Measurements from ENCODE around the gene STK24. TPM values are rescaled to one million over a fixed set of nuclear protein-coding genes. Genes with fewer than 3 reads are reported as not detected.

Gene STK24
- polyA plus RNA-seq, 1 of the 3 experiments (the other 2 are of a cell fraction), result 30.5 TPM

- Histone ChIP-seq H2AFZ (ENCODE audit: low read depth) (no peak overlapping the region), H3K4me2 (no peak overlapping the region), H3K9ac (no peak overlapping the region), H3K36me3 (replicated peaks in 1 of 2; ENCODE audit: control insufficient read depth in 1 of 2, insufficient read depth in 2 of 2, low read length in 1 of 2) (peaks cover 22 to 59% of the 10 kb centered on the region in 2 experiments), H3F3A (replicated peaks; ENCODE audit: insufficient read depth) (peaks cover 19% of the 10 kb centered on the region), H3K4me3 (ENCODE audit: low read depth in 2 of 2, low read length in 1 of 2) (no peak overlapping the region), H3K9me2 (no peaks in the 10 kb centered on the region), H3K27me3 (ENCODE audit: insufficient read depth) (no peaks in the 10 kb centered on the region), H4K20me1 (ENCODE audit: insufficient read depth) (peaks cover 11% of the 10 kb centered on the region; the same call in 1 of the 2 replicates), H3K4me1 (ENCODE audit: control insufficient read depth in 1 of 2, insufficient read depth in 2 of 2, low read depth in 1 of 2, low read length in 1 of 2) (peaks cover 0 to 16% of the 10 kb centered on the region in 2 experiments; a peak in 2 of 4 replicates), H3K79me2 (ENCODE audit: insufficient read depth) (no peaks in the 10 kb centered on the region), H3K27ac (ENCODE audit: low read depth in 2 of 2, low read length in 1 of 2) (no peak overlapping the region), H3K9me3 (no peaks in the 10 kb centered on the region)
- TF ChIP-seq NRF1 (IDR thresholded peaks at IDR 0.05; ENCODE audit: low read depth, low read length) (no peak), NFIC (IDR thresholded peaks at IDR 0.05; ENCODE audit: borderline replicate concordance) (no peak), GATA2 (CRISPR knock-in tag; IDR thresholded peaks at IDR 0.05) (no peak), TEAD4 (IDR thresholded peaks at IDR 0.05; ENCODE audit: borderline replicate concordance, insufficient read depth) (no peak), USF2 (IDR thresholded peaks at IDR 0.05; ENCODE audit: borderline replicate concordance, low read depth, low read length) (no peak)
- POLR2A ChIA-PET, result no interaction called here
- DNase-seq, result no peak
- CTCF ChIA-PET, result interaction anchor here (3.4 to 9.3 kb wide), 3 partner anchors 18 to 223 kb away, joined by 24 to 164 read pairs (median 27); no protein-coding TSS in a partner anchor
- 96% methylated on average over 16 of the region's 16 CpGs for WGBS (ENCODE audit: low lambda C conversion rate)
These were observed 127.6 kb downstream of the STK24 start for GRCh38 chr13:98449273-98449672.

GRCh38 chr13:98448642-98448928, 128.3 kb downstream of the STK24 start:
- ChIA-PET POLR2A (no interaction called here), CTCF (interaction anchor here (0.6 to 9.3 kb wide), 32 partner anchors 8 to 389 kb away, joined by 3 to 164 read pairs (median 4); no protein-coding TSS in a partner anchor)
- no peak overlapping the region for H3K4me3 ChIP-seq (ENCODE audit: low read depth in 2 of 2, low read length in 1 of 2)
- H3K36me3 ChIP-seq (replicated peaks in 1 of 2; ENCODE audit: control insufficient read depth in 1 of 2, insufficient read depth in 2 of 2, low read length in 1 of 2), result peaks cover 22 to 59% of the 10 kb centered on the region in 2 experiments
- no peak for TF ChIP-seq ELF1 (IDR thresholded peaks at IDR 0.05)
- no peak for TF ChIP-seq GATA2 (CRISPR knock-in tag; IDR thresholded peaks at IDR 0.05)
- no peak for TF ChIP-seq TEAD4 (IDR thresholded peaks at IDR 0.05; ENCODE audit: borderline replicate concordance, insufficient read depth)
- TF ChIP-seq ZBTB33 (IDR thresholded peaks at IDR 0.05; ENCODE audit: borderline replicate concordance, low read depth), result no peak
- no peak for TF ChIP-seq TCF12 (IDR thresholded peaks at IDR 0.05)
- no peak for TF ChIP-seq EP300 (IDR thresholded peaks at IDR 0.05; ENCODE audit: borderline replicate concordance in 1 of 2, low read depth in 1 of 2, low read length in 1 of 2)
- no peak for TF ChIP-seq CHD2 (IDR thresholded peaks at IDR 0.05; ENCODE audit: low read length, partially characterized antibody)
- no peak for TF ChIP-seq JUND (IDR thresholded peaks at IDR 0.05)
- no peak for TF ChIP-seq IRF3 (IDR thresholded peaks at IDR 0.05; ENCODE audit: low read depth, low read length)
- no peak for TF ChIP-seq USF2 (IDR thresholded peaks at IDR 0.05; ENCODE audit: borderline replicate concordance, low read depth, low read length)
- no peak overlapping the region for H3K27ac ChIP-seq (ENCODE audit: low read depth in 2 of 2, low read length in 1 of 2)
- no peaks in the 10 kb centered on the region for H3K79me2 ChIP-seq (ENCODE audit: insufficient read depth)
- H3K9me2 ChIP-seq, result no peaks in the 10 kb centered on the region
- no peak for DNase-seq
- H3K27me3 ChIP-seq (ENCODE audit: insufficient read depth), result no peaks in the 10 kb centered on the region
- H3K4me1 ChIP-seq (ENCODE audit: control insufficient read depth in 1 of 2, insufficient read depth in 2 of 2, low read depth in 1 of 2, low read length in 1 of 2), result peaks cover under 1 to 16% of the 10 kb centered on the region in 2 experiments; a peak in 2 of 4 replicates
- no peak overlapping the region for H3K4me2 ChIP-seq
- H3K9ac ChIP-seq, result no peak overlapping the region
- H4K20me1 ChIP-seq (ENCODE audit: insufficient read depth), result peaks cover 11% of the 10 kb centered on the region; the same call in 1 of the 2 replicates
- H3K9me3 ChIP-seq, result no peaks in the 10 kb centered on the region
- peaks cover 15% of the 10 kb centered on the region for H3F3A ChIP-seq (replicated peaks; ENCODE audit: insufficient read depth)
- WGBS (ENCODE audit: low lambda C conversion rate), result 93% methylated on average over 5 of the region's 5 CpGs
- H2AFZ ChIP-seq (ENCODE audit: low read depth), result no peak overlapping the region
